ENCODE results near the gene RAB11FIP3. TPM values are rescaled to one million over a fixed set of nuclear protein-coding genes. Genes with fewer than 3 reads are reported as not detected.

RAB11FIP3 gene
- total and polyA plus RNA-seq, 10 of the 15 experiments (the other 5 are each of a cell fraction or from before 2014, with no cell fraction given), result 1.2 to 27.3 (median 7.7) TPM

- ChIA-PET RAD21 (ENCODE audit: unreplicated experiment) (no interaction called here), CTCF (no interaction called here), SMC1A (ENCODE audit: uncharacterized antibody, unreplicated experiment) (no interaction called here), POLR2A (no interaction called here)
- Histone ChIP-seq H3K9me3 (replicated peaks; ENCODE audit: control insufficient read depth, insufficient read depth, low read length) (no peaks in the 10 kb centered on the region), H3K4me3 (no peak overlapping the region), H3K4me1 (ENCODE audit: control insufficient read depth, insufficient read depth, low read length) (no peaks in the 10 kb centered on the region), H3K27ac (ENCODE audit: control insufficient read depth, insufficient read depth) (no peak overlapping the region), H2AFZ (ENCODE audit: control insufficient read depth, low read depth, low read length) (no peak overlapping the region), H3K36me3 (ENCODE audit: control insufficient read depth in 2 of 2, insufficient read depth in 2 of 2, low read length in 1 of 2) (no peaks in the 10 kb centered on the region), H3K27me3 (replicated peaks in 1 of 2; ENCODE audit: control insufficient read depth in 2 of 2, insufficient read depth in 2 of 2, low read length in 1 of 2) (no peaks in the 10 kb centered on the region), H3K9ac (ENCODE audit: control insufficient read depth, insufficient read depth, low read length) (no peak overlapping the region), H3K4me2 (ENCODE audit: control insufficient read depth, insufficient read depth) (no peak overlapping the region), H3K79me2 (ENCODE audit: control insufficient read depth, insufficient read depth, low read length) (no peaks in the 10 kb centered on the region), H4K20me1 (ENCODE audit: control insufficient read depth, insufficient read depth) (no peaks in the 10 kb centered on the region)
- TF ChIP-seq SMC3 (IDR thresholded peaks at IDR 0.05; ENCODE audit: borderline replicate concordance, low read length), result no peak
- no peak for TF ChIP-seq CUX1 (IDR thresholded peaks at IDR 0.05; ENCODE audit: insufficient replicate concordance, low read depth, low read length)
- TF ChIP-seq MEF2A (IDR thresholded peaks at IDR 0.05; ENCODE audit: insufficient read depth, low read depth, low read length), result no peak
- no peak for TF ChIP-seq EP300 (IDR thresholded peaks at IDR 0.05; ENCODE audit: borderline replicate concordance in 1 of 2, control insufficient read depth in 1 of 2, low read depth in 2 of 2, low read length in 2 of 2)
- no peak for TF ChIP-seq ZBED1 (IDR thresholded peaks at IDR 0.05; ENCODE audit: borderline replicate concordance)
- no peak for TF ChIP-seq HCFC1 (IDR thresholded peaks at IDR 0.05; ENCODE audit: low read length)
- no peak for TF ChIP-seq STAT1 (conservative IDR thresholded peaks at IDR 0.05)
- TF ChIP-seq, protein P1, sequence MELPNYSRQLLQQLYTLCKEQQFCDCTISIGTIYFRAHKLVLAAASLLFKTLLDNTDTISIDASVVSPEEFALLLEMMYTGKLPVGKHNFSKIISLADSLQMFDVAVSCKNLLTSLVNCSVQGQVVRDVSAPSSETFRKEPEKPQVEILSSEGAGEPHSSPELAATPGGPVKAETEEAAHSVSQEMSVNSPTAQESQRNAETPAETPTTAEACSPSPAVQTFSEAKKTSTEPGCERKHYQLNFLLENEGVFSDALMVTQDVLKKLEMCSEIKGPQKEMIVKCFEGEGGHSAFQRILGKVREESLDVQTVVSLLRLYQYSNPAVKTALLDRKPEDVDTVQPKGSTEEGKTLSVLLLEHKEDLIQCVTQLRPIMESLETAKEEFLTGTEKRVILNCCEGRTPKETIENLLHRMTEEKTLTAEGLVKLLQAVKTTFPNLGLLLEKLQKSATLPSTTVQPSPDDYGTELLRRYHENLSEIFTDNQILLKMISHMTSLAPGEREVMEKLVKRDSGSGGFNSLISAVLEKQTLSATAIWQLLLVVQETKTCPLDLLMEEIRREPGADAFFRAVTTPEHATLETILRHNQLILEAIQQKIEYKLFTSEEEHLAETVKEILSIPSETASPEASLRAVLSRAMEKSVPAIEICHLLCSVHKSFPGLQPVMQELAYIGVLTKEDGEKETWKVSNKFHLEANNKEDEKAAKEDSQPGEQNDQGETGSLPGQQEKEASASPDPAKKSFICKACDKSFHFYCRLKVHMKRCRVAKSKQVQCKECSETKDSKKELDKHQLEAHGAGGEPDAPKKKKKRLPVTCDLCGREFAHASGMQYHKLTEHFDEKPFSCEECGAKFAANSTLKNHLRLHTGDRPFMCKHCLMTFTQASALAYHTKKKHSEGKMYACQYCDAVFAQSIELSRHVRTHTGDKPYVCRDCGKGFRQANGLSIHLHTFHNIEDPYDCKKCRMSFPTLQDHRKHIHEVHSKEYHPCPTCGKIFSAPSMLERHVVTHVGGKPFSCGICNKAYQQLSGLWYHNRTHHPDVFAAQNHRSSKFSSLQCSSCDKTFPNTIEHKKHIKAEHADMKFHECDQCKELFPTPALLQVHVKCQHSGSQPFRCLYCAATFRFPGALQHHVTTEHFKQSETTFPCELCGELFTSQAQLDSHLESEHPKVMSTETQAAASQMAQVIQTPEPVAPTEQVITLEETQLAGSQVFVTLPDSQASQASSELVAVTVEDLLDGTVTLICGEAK (IDR thresholded peaks at IDR 0.05; ENCODE audit: borderline replicate concordance), result no peak
- TF ChIP-seq RELA (IDR thresholded peaks at IDR 0.05; ENCODE audit: borderline replicate concordance, partially characterized antibody), result no peak
- no peak for TF ChIP-seq NFXL1 (IDR thresholded peaks at IDR 0.05; ENCODE audit: borderline replicate concordance)
- no peak for TF ChIP-seq STAT3 (IDR thresholded peaks at IDR 0.05; ENCODE audit: low read depth, low read length)
- BruUV-seq (replicated peaks), result no TSS peak
- in situ Hi-C loops (cut with MboI), result no loop called here
- intact Hi-C loops (cut with micrococcal nuclease; ENCODE audit: unreplicated experiment), result no loop called here
- 94% methylated on average over 35 of the region's 35 CpGs for WGBS (ENCODE audit: insufficient coverage, insufficient replicate concordance, low lambda C conversion rate, missing lambda C conversion rate)
- FAIRE-seq (no peak), ATAC-seq (no peak), DNase-seq (ENCODE audit: low read depth, low spot score) (no peak)
These were observed 84.8 kb downstream of the RAB11FIP3 start for GRCh38 chr16:510066-510825.
